Fibroblast of the aortic adventitia (primary cell): ENCODE data around the gene ANKLE2. TPM values are rescaled to one million over a fixed set of nuclear protein-coding genes. Genes with fewer than 3 reads are reported as not detected.

Experiments used
- DNase-seq: peaks from one replicate; pipeline ENCODE4 v3.0.0-alpha.2; 2010; ENCODE audit warnings: low read depth
- H3K4me3 ChIP-seq: 2 replicates; pipeline ENCODE4 v1.5.1; 2011; ENCODE audit warnings: low read depth, mild to moderate bottlenecking, control low read depth, low read length, moderate library complexity
- CTCF ChIP-seq: IDR thresholded peaks from 2 replicates; pipeline ENCODE4 v1.5.1; 2011; ENCODE audit warnings: mild to moderate bottlenecking, low read length, control low read depth, inconsistent platforms; ENCODE audit not compliant: insufficient read depth
- total RNA-seq: library from RNA; depleted of rRNA; stranded (reverse); fragments of >200 nt; gene quantifications from 2 replicates; pipeline ENCODE4 v1.2.3, GENCODE V29; 2012; ENCODE audit warnings: low replicate concordance

Gene ANKLE2
- total RNA-seq, 1 donor, result 68.4 TPM

GRCh38 chr12:132719954-132720324, 41.7 kb downstream of the ANKLE2 start:
- no peak overlapping the region for H3K4me3 ChIP-seq
- no peak for TF ChIP-seq CTCF
- no peak for DNase-seq

GRCh38 chr12:132719141-132719953, 42.3 kb downstream of the ANKLE2 start:
- H3K4me3 ChIP-seq, result no peak overlapping the region
- TF ChIP-seq CTCF, result no peak
- no peak for DNase-seq

- no peak for DNase-seq
- H3K4me3 ChIP-seq, result no peak overlapping the region
- TF ChIP-seq CTCF, result no peak
Measured at GRCh38 chr12:132718644-132719043, 43.0 kb downstream of the ANKLE2 start.

GRCh38 chr12:132717531-132718387, 43.9 kb downstream of the ANKLE2 start:
- no peak for TF ChIP-seq CTCF
- no peak for DNase-seq
- H3K4me3 ChIP-seq, result no peak overlapping the region

- DNase-seq, result no peak
- no peak for TF ChIP-seq CTCF
- H3K4me3 ChIP-seq, result no peak overlapping the region
Measured at GRCh38 chr12:132717011-132717410, 44.6 kb downstream of the ANKLE2 start.

GRCh38 chr12:132716356-132716755, 45.3 kb downstream of the ANKLE2 start:
- no peak overlapping the region for H3K4me3 ChIP-seq
- no peak for TF ChIP-seq CTCF
- DNase-seq, result no peak
